ENCODE measurements around the gene ENOX2. TPM values are rescaled to one million over a fixed set of nuclear protein-coding genes. Genes with fewer than 3 reads are reported as not detected.

ENOX2 gene
- polyA plus RNA-seq, 2 donors, result 2.2 to 5.1 TPM

GRCh38 chrX:130649738-130650137 is 253.3 kb downstream of the ENOX2 start:
- Histone ChIP-seq H3K27me3 (ENCODE audit: control insufficient read depth in 1 of 2, insufficient read depth in 2 of 2, low read length in 2 of 2) (peaks cover 0 to 2% of the 10 kb centered on the region in 2 donors), H3K9me3 (ENCODE audit: control insufficient read depth in 2 of 2, insufficient read depth in 1 of 2, low read depth in 1 of 2, low read length in 1 of 2) (peaks cover 0 to 3% of the 10 kb centered on the region in 2 donors), H3K4me1 (ENCODE audit: control insufficient read depth in 2 of 2, insufficient read depth in 2 of 2, low read length in 1 of 2) (no peaks in the 10 kb centered on the region), H3K36me3 (ENCODE audit: control insufficient read depth in 2 of 2, insufficient read depth in 2 of 2, low read length in 1 of 2) (no peaks in the 10 kb centered on the region), H3K27ac (ENCODE audit: low read depth in 2 of 2, low read length in 1 of 2) (no peak overlapping the region), H3K4me3 (ENCODE audit: low read depth in 1 of 2, low read length in 2 of 2) (no peak overlapping the region)

GRCh38 chrX:130647468-130647867 is 255.5 kb downstream of the ENOX2 start:
- Histone ChIP-seq H3K27me3 (ENCODE audit: control insufficient read depth in 1 of 2, insufficient read depth in 2 of 2, low read length in 2 of 2) (no peaks in the 10 kb centered on the region), H3K9me3 (ENCODE audit: control insufficient read depth in 2 of 2, insufficient read depth in 1 of 2, low read depth in 1 of 2, low read length in 1 of 2) (peaks cover 0 to 3% of the 10 kb centered on the region in 2 donors), H3K27ac (ENCODE audit: low read depth in 2 of 2, low read length in 1 of 2) (no peak overlapping the region), H3K4me3 (ENCODE audit: low read depth in 1 of 2, low read length in 2 of 2) (no peak overlapping the region), H3K36me3 (ENCODE audit: control insufficient read depth in 2 of 2, insufficient read depth in 2 of 2, low read length in 1 of 2) (no peaks in the 10 kb centered on the region), H3K4me1 (ENCODE audit: control insufficient read depth in 2 of 2, insufficient read depth in 2 of 2, low read length in 1 of 2) (no peaks in the 10 kb centered on the region)
- WGBS, 2 donors, result 68 to 90% methylated on average over 1 of the region's 1 CpG

- H3K4me1 ChIP-seq (ENCODE audit: control insufficient read depth in 2 of 2, insufficient read depth in 2 of 2, low read length in 1 of 2), result no peaks in the 10 kb centered on the region
- no peaks in the 10 kb centered on the region for H3K36me3 ChIP-seq (ENCODE audit: control insufficient read depth in 2 of 2, insufficient read depth in 2 of 2, low read length in 1 of 2)
- no peaks in the 10 kb centered on the region for H3K27me3 ChIP-seq (ENCODE audit: control insufficient read depth in 1 of 2, insufficient read depth in 2 of 2, low read length in 2 of 2)
- H3K4me3 ChIP-seq (ENCODE audit: low read depth in 1 of 2, low read length in 2 of 2), result no peak overlapping the region
- H3K9me3 ChIP-seq (ENCODE audit: control insufficient read depth in 2 of 2, insufficient read depth in 1 of 2, low read depth in 1 of 2, low read length in 1 of 2), result peaks cover 0 to 3% of the 10 kb centered on the region in 2 donors
- H3K27ac ChIP-seq (ENCODE audit: low read depth in 2 of 2, low read length in 1 of 2), result no peak overlapping the region
- WGBS, 2 donors, result 71 to 86% methylated on average over 9 of the region's 9 CpGs
These were observed 256.9 kb downstream of the ENOX2 start for GRCh38 chrX:130645955-130646583.

GRCh38 chrX:130637591-130637990 is 265.4 kb downstream of the ENOX2 start:
- WGBS, 2 donors, result 73 to 88% methylated on average over 3 of the region's 3 CpGs
- no peaks in the 10 kb centered on the region for H3K27me3 ChIP-seq (ENCODE audit: control insufficient read depth in 1 of 2, insufficient read depth in 2 of 2, low read length in 2 of 2)
- H3K4me3 ChIP-seq (ENCODE audit: low read depth in 1 of 2, low read length in 2 of 2), result no peak overlapping the region
- H3K4me1 ChIP-seq (ENCODE audit: control insufficient read depth in 2 of 2, insufficient read depth in 2 of 2, low read length in 1 of 2), result no peaks in the 10 kb centered on the region
- no peaks in the 10 kb centered on the region for H3K36me3 ChIP-seq (ENCODE audit: control insufficient read depth in 2 of 2, insufficient read depth in 2 of 2, low read length in 1 of 2)
- no peaks in the 10 kb centered on the region for H3K9me3 ChIP-seq (ENCODE audit: control insufficient read depth in 2 of 2, insufficient read depth in 1 of 2, low read depth in 1 of 2, low read length in 1 of 2)
- no peak overlapping the region for H3K27ac ChIP-seq (ENCODE audit: low read depth in 2 of 2, low read length in 1 of 2)

GRCh38 chrX:130636277-130636676 is 266.7 kb downstream of the ENOX2 start:
- no peak overlapping the region for H3K27ac ChIP-seq (ENCODE audit: low read depth in 2 of 2, low read length in 1 of 2)
- H3K4me3 ChIP-seq (ENCODE audit: low read depth in 1 of 2, low read length in 2 of 2), result no peak overlapping the region
- H3K9me3 ChIP-seq (ENCODE audit: control insufficient read depth in 2 of 2, insufficient read depth in 1 of 2, low read depth in 1 of 2, low read length in 1 of 2), result no peaks in the 10 kb centered on the region

GRCh38 chrX:130631011-130631410 is 272.0 kb downstream of the ENOX2 start:
- Histone ChIP-seq H3K9me3 (ENCODE audit: control insufficient read depth in 2 of 2, insufficient read depth in 1 of 2, low read depth in 1 of 2, low read length in 1 of 2) (no peaks in the 10 kb centered on the region), H3K4me3 (ENCODE audit: low read depth in 1 of 2, low read length in 2 of 2) (no peak overlapping the region), H3K36me3 (ENCODE audit: control insufficient read depth in 2 of 2, insufficient read depth in 2 of 2, low read length in 1 of 2) (peaks cover 0 to 3% of the 10 kb centered on the region in 2 donors), H3K4me1 (ENCODE audit: control insufficient read depth in 2 of 2, insufficient read depth in 2 of 2, low read length in 1 of 2) (no peaks in the 10 kb centered on the region), H3K27me3 (ENCODE audit: control insufficient read depth in 1 of 2, insufficient read depth in 2 of 2, low read length in 2 of 2) (no peaks in the 10 kb centered on the region), H3K27ac (ENCODE audit: low read depth in 2 of 2, low read length in 1 of 2) (no peak overlapping the region)
- WGBS, 2 donors, result 95 to 97% methylated on average over 3 of the region's 3 CpGs

More at GRCh38 chrX:130636277-130636676, 266.7 kb downstream of the ENOX2 start:
- 88 to 91% methylated on average over 3 of the region's 3 CpGs for whole genome bisulfite sequencing, 2 donors
- no peaks in the 10 kb centered on the region for H3K27me3 ChIP-seq (ENCODE audit: control insufficient read depth in 1 of 2, insufficient read depth in 2 of 2, low read length in 2 of 2)
- no peaks in the 10 kb centered on the region for H3K36me3 ChIP-seq (ENCODE audit: control insufficient read depth in 2 of 2, insufficient read depth in 2 of 2, low read length in 1 of 2)
- no peaks in the 10 kb centered on the region for H3K4me1 ChIP-seq (ENCODE audit: control insufficient read depth in 2 of 2, insufficient read depth in 2 of 2, low read length in 1 of 2)

- WGBS, 2 donors, result 85 to 86% methylated on average over 2 of the region's 2 CpGs
- Histone ChIP-seq H3K4me1 (ENCODE audit: control insufficient read depth in 2 of 2, insufficient read depth in 2 of 2, low read length in 1 of 2) (no peaks in the 10 kb centered on the region), H3K27me3 (ENCODE audit: control insufficient read depth in 1 of 2, insufficient read depth in 2 of 2, low read length in 2 of 2) (no peaks in the 10 kb centered on the region), H3K27ac (ENCODE audit: low read depth in 2 of 2, low read length in 1 of 2) (no peak overlapping the region), H3K9me3 (ENCODE audit: control insufficient read depth in 2 of 2, insufficient read depth in 1 of 2, low read depth in 1 of 2, low read length in 1 of 2) (no peaks in the 10 kb centered on the region), H3K4me3 (ENCODE audit: low read depth in 1 of 2, low read length in 2 of 2) (no peak overlapping the region), H3K36me3 (ENCODE audit: control insufficient read depth in 2 of 2, insufficient read depth in 2 of 2, low read length in 1 of 2) (peaks cover 0 to 3% of the 10 kb centered on the region in 2 donors)
These were observed 274.5 kb downstream of the ENOX2 start for GRCh38 chrX:130628516-130628915.

GRCh38 chrX:130626521-130626920 is 276.5 kb downstream of the ENOX2 start:
- Histone ChIP-seq H3K27ac (ENCODE audit: low read depth in 2 of 2, low read length in 1 of 2) (no peak overlapping the region), H3K4me1 (ENCODE audit: control insufficient read depth in 2 of 2, insufficient read depth in 2 of 2, low read length in 1 of 2) (no peaks in the 10 kb centered on the region), H3K36me3 (ENCODE audit: control insufficient read depth in 2 of 2, insufficient read depth in 2 of 2, low read length in 1 of 2) (peaks cover 0 to 3% of the 10 kb centered on the region in 2 donors), H3K27me3 (ENCODE audit: control insufficient read depth in 1 of 2, insufficient read depth in 2 of 2, low read length in 2 of 2) (no peaks in the 10 kb centered on the region), H3K9me3 (ENCODE audit: control insufficient read depth in 2 of 2, insufficient read depth in 1 of 2, low read depth in 1 of 2, low read length in 1 of 2) (no peaks in the 10 kb centered on the region), H3K4me3 (ENCODE audit: low read depth in 1 of 2, low read length in 2 of 2) (no peak overlapping the region)

- no peaks in the 10 kb centered on the region for H3K27me3 ChIP-seq (ENCODE audit: control insufficient read depth in 1 of 2, insufficient read depth in 2 of 2, low read length in 2 of 2)
- no peaks in the 10 kb centered on the region for H3K4me1 ChIP-seq (ENCODE audit: control insufficient read depth in 2 of 2, insufficient read depth in 2 of 2, low read length in 1 of 2)
- H3K27ac ChIP-seq (ENCODE audit: low read depth in 2 of 2, low read length in 1 of 2), result no peak overlapping the region
- no peak overlapping the region for H3K4me3 ChIP-seq (ENCODE audit: low read depth in 1 of 2, low read length in 2 of 2)
- H3K36me3 ChIP-seq (ENCODE audit: control insufficient read depth in 2 of 2, insufficient read depth in 2 of 2, low read length in 1 of 2), result peaks cover 0 to 3% of the 10 kb centered on the region in 2 donors
- H3K9me3 ChIP-seq (ENCODE audit: control insufficient read depth in 2 of 2, insufficient read depth in 1 of 2, low read depth in 1 of 2, low read length in 1 of 2), result no peaks in the 10 kb centered on the region
- 80 to 90% methylated on average over 6 of the region's 6 CpGs for WGBS, 2 donors
These were observed 277.6 kb downstream of the ENOX2 start for GRCh38 chrX:130625386-130625785.

- Histone ChIP-seq H3K4me1 (ENCODE audit: control insufficient read depth in 2 of 2, insufficient read depth in 2 of 2, low read length in 1 of 2) (no peaks in the 10 kb centered on the region), H3K36me3 (ENCODE audit: control insufficient read depth in 2 of 2, insufficient read depth in 2 of 2, low read length in 1 of 2) (no peaks in the 10 kb centered on the region), H3K27ac (ENCODE audit: low read depth in 2 of 2, low read length in 1 of 2) (no peak overlapping the region), H3K27me3 (ENCODE audit: control insufficient read depth in 1 of 2, insufficient read depth in 2 of 2, low read length in 2 of 2) (no peaks in the 10 kb centered on the region), H3K9me3 (ENCODE audit: control insufficient read depth in 2 of 2, insufficient read depth in 1 of 2, low read depth in 1 of 2, low read length in 1 of 2) (no peaks in the 10 kb centered on the region), H3K4me3 (ENCODE audit: low read depth in 1 of 2, low read length in 2 of 2) (no peak overlapping the region)
- 75 to 77% methylated on average over 4 of the region's 4 CpGs for WGBS, 2 donors
These were observed 279.5 kb downstream of the ENOX2 start for GRCh38 chrX:130623518-130623917.

Measured in esophagus (tissue), 2 donors.